Neutrophil (primary cell): ENCODE measurements around the gene CD81.

ENCODE experiments used
- H3K27ac ChIP-seq: fragments of 200-600 bp; sonication (generic); 2 replicates; pipeline ENCODE4 v1.5.1; 2016; ENCODE audit warnings: mild to moderate bottlenecking, moderate library complexity
- H3K27me3 ChIP-seq: fragments of 200-600 bp; sonication (generic); 2 replicates; pipeline ENCODE4 v1.6.0; 2016; ENCODE audit warnings: mild to moderate bottlenecking
- H3K36me3 ChIP-seq: fragments of 200-600 bp; sonication (generic); 2 replicates; pipeline ENCODE4 v1.5.1; 2017
- H3K4me1 ChIP-seq, 2 experiments: fragments of 200-600 bp in 1 of 2; sonication (generic) in 1 of 2; 1 replicate in 1 of 2; 2 replicates in 1 of 2; pipeline versions ENCODE4 v1.5.1 to v1.6.1; 2013 to 2016; ENCODE audit warnings: low read depth in 1 of 2, low read length in 1 of 2, mild to moderate bottlenecking in 1 of 2, moderate library complexity in 1 of 2; ENCODE audit not compliant: control insufficient read depth in 1 of 2, insufficient read depth in 1 of 2
- H3K4me3 ChIP-seq, 2 experiments: fragments of 200-600 bp in 1 of 2; sonication (generic) in 1 of 2; 1 replicate in 1 of 2; 2 replicates in 1 of 2; pipeline ENCODE4 v1.5.1; 2013 to 2016; ENCODE audit warnings: low read depth in 1 of 2, low read length in 1 of 2, mild to moderate bottlenecking in 1 of 2, moderate library complexity in 1 of 2
- H3K9me3 ChIP-seq: fragments of 200-600 bp; sonication (generic); 2 replicates; pipeline ENCODE4 v1.5.1; 2016
- CTCF ChIP-seq: fragments of 200-600 bp; sonication (generic); IDR thresholded peaks from 2 replicates; pipeline ENCODE4 v1.5.1; 2016; ENCODE audit warnings: antibody characterized with exemption

Gene CD81

GRCh38 chr11:2376751-2377451, at the start of gene CD81:
TSS of gene CD81 (plus strand) at chr11:2377310. CDS start at chr11:2377550, 240 bp downstream.
- H3K36me3 ChIP-seq = no peaks in the 10 kb centered on the region
- no peak within 1 kb of the TSS for H3K27ac ChIP-seq
- TF ChIP-seq CTCF = no peak
- H3K27me3 ChIP-seq = peaks cover 54% of the 10 kb centered on the region
- no peaks in the 10 kb centered on the region for H3K9me3 ChIP-seq
- H3K4me3 ChIP-seq = peak within 1 kb of the TSS; percentile 25 to 40
- H3K4me1 ChIP-seq = peaks cover 6 to 9% of the 10 kb centered on the region in 2 experiments

GRCh38 chr11:2328021-2328420, 49.1 kb upstream of the CD81 start:
- Histone ChIP-seq H3K36me3 (no peaks in the 10 kb centered on the region), H3K9me3 (peaks cover 4% of the 10 kb centered on the region), H3K4me3 (no peak overlapping the region), H3K27ac (no peak overlapping the region), H3K4me1 (no peaks in the 10 kb centered on the region), H3K27me3 (peaks cover 4% of the 10 kb centered on the region)
- no peak for TF ChIP-seq CTCF

- H3K9me3 ChIP-seq = peaks cover 4% of the 10 kb centered on the region
- TF ChIP-seq CTCF = no peak
- H3K27me3 ChIP-seq = peaks cover 4% of the 10 kb centered on the region
- H3K4me3 ChIP-seq = no peak overlapping the region
- no peaks in the 10 kb centered on the region for H3K4me1 ChIP-seq
- H3K27ac ChIP-seq = no peak overlapping the region
- no peaks in the 10 kb centered on the region for H3K36me3 ChIP-seq
Observed at GRCh38 chr11:2328656-2329354, 48.3 kb upstream of the CD81 start.

GRCh38 chr11:2329551-2329950, 47.6 kb upstream of the CD81 start:
- peaks cover 4% of the 10 kb centered on the region for H3K27me3 ChIP-seq
- no peak overlapping the region for H3K4me3 ChIP-seq
- H3K27ac ChIP-seq = no peak overlapping the region
- H3K9me3 ChIP-seq = peaks cover 4% of the 10 kb centered on the region
- H3K4me1 ChIP-seq = no peaks in the 10 kb centered on the region
- no peaks in the 10 kb centered on the region for H3K36me3 ChIP-seq
- no peak for TF ChIP-seq CTCF

GRCh38 chr11:2330696-2331095, 46.4 kb upstream of the CD81 start:
- H3K4me3 ChIP-seq = no peak overlapping the region
- H3K27ac ChIP-seq = no peak overlapping the region
- H3K36me3 ChIP-seq = no peaks in the 10 kb centered on the region
- no peaks in the 10 kb centered on the region for H3K4me1 ChIP-seq
- peaks cover 4% of the 10 kb centered on the region for H3K9me3 ChIP-seq
- peaks cover 2% of the 10 kb centered on the region for H3K27me3 ChIP-seq
- no peak for TF ChIP-seq CTCF
